IMR-90 (cell line): ENCODE measurements around the gene TNNC1. TPM values are rescaled to one million over a fixed set of nuclear protein-coding genes. Genes with fewer than 3 reads are reported as not detected.

Experiments
- ATAC-seq: fragments of 200-7000 bp; cut with Tn5 transposase; 2 replicates; pipeline ENCODE4 v1.9.1; 2020; ENCODE audit warnings: low read depth, mild to moderate bottlenecking, moderate library complexity
- BruUV-seq: library from RNA; stranded (reverse); fragments of 400-500 nt; replicated peaks from 2 replicates; lab custom pipeline; 2021; lab: Mats Ljungman, UMichigan
- CTCF ChIA-PET: fragments of 300-600 bp; formaldehyde crosslinking; extraction: SDS; loops from one replicate; lab custom pipeline; 2021; ENCODE audit warnings: antibody characterized with exemption; lab: Yijun Ruan, JAX
- POLR2A ChIA-PET: fragments of 300-600 bp; sonication (Branson Sonifier 250); formaldehyde crosslinking; loops from one replicate; lab custom pipeline; 2022; ENCODE audit warnings: antibody characterized with exemption; ENCODE audit not compliant: unreplicated experiment; lab: Charles Lee
- DNase-seq: peaks from one replicate; pipeline ENCODE4 v3.0.0; 2013
- H2AFZ ChIP-seq: replicated peaks from 2 replicates; pipeline ENCODE3; 2013; ENCODE audit warnings: low read length, mild to moderate bottlenecking; ENCODE audit not compliant: poor library complexity
- H2AK5ac ChIP-seq: 2 replicates; pipeline ENCODE4 v1.6.1; 2013; ENCODE audit warnings: low read depth, low read length, inconsistent platforms
- H2AK9ac ChIP-seq: replicated peaks from 2 replicates; pipeline ENCODE3; 2013; ENCODE audit warnings: mild to moderate bottlenecking, low read depth, low read length, moderate library complexity; ENCODE audit not compliant: poor library complexity
- H2BK120ac ChIP-seq: 2 replicates; pipeline ENCODE4 v1.6.1; 2013; ENCODE audit warnings: low read depth, low read length, inconsistent platforms
- H2BK15ac ChIP-seq: 3 replicates; pipeline ENCODE4 v1.6.1; 2013; ENCODE audit warnings: low read depth, low read length, inconsistent platforms
- H2BK20ac ChIP-seq: 2 replicates; pipeline ENCODE4 v1.6.1; 2013; ENCODE audit warnings: low read depth, mild to moderate bottlenecking, inconsistent platforms, low read length, moderate library complexity
- H2BK5ac ChIP-seq: 2 replicates; pipeline ENCODE4 v1.6.1; 2013; ENCODE audit warnings: mild to moderate bottlenecking, low read depth, low read length, inconsistent platforms; ENCODE audit not compliant: poor library complexity, severe bottlenecking
- H3K14ac ChIP-seq: replicated peaks from 2 replicates; pipeline ENCODE4 v1.6.1; 2013; ENCODE audit warnings: low read depth, low read length, inconsistent platforms
- H3K18ac ChIP-seq: 2 replicates; pipeline ENCODE4 v1.6.1; 2013; ENCODE audit warnings: low read depth, low read length, control low read depth
- H3K23ac ChIP-seq: 2 replicates; pipeline ENCODE4 v1.6.1; 2013; ENCODE audit warnings: low read depth, low read length, inconsistent platforms
- H3K27ac ChIP-seq: 2 replicates; pipeline ENCODE4 v1.5.1; 2013; ENCODE audit warnings: mild to moderate bottlenecking, control low read depth, low read length; ENCODE audit not compliant: insufficient read depth
- H3K27me3 ChIP-seq: 2 replicates; pipeline ENCODE4 v1.6.1; 2013; ENCODE audit warnings: low read length; ENCODE audit not compliant: control insufficient read depth, insufficient read depth
- H3K36me3 ChIP-seq: 2 replicates; pipeline ENCODE4 v1.6.1; 2013; ENCODE audit warnings: low read length, mixed read lengths; ENCODE audit not compliant: control insufficient read depth, insufficient read depth
- H3K4ac ChIP-seq: 2 replicates; pipeline ENCODE4 v1.6.1; 2013; ENCODE audit warnings: low read depth, low read length, inconsistent platforms
- H3K4me1 ChIP-seq: 2 replicates; pipeline ENCODE4 v1.6.1; 2013; ENCODE audit warnings: low read length, mixed read lengths; ENCODE audit not compliant: control insufficient read depth, insufficient read depth
- H3K4me2 ChIP-seq: 2 replicates; pipeline ENCODE4 v1.6.1; 2013; ENCODE audit warnings: low read depth, mild to moderate bottlenecking, control low read depth, low read length, moderate library complexity
- H3K4me3 ChIP-seq: 2 replicates; pipeline ENCODE4 v1.5.1; 2013; ENCODE audit warnings: low read depth, mild to moderate bottlenecking, control low read depth, low read length, moderate library complexity; ENCODE audit not compliant: insufficient read depth
- H3K56ac ChIP-seq: 2 replicates; pipeline ENCODE4 v1.6.1; 2013; ENCODE audit warnings: low read length, inconsistent platforms; ENCODE audit not compliant: insufficient read depth; ENCODE audit errors: extremely low read depth
- H3K79me1 ChIP-seq, 2 experiments: 2 replicates each; pipeline ENCODE4 v1.6.1; 2013; ENCODE audit warnings: low read length in 2 of 2, inconsistent platforms in 1 of 2, low read depth in 1 of 2
- H3K9ac ChIP-seq: 2 replicates; pipeline ENCODE4 v1.6.1; 2013; ENCODE audit warnings: low read depth, low read length, control low read depth
- H3K9me1 ChIP-seq: 2 replicates; pipeline ENCODE4 v1.6.1; 2013; ENCODE audit warnings: low read length, inconsistent platforms; ENCODE audit not compliant: insufficient read depth
- H3K9me3 ChIP-seq: 2 replicates; pipeline ENCODE4 v1.6.1; 2013; ENCODE audit warnings: low read length; ENCODE audit not compliant: control insufficient read depth, insufficient read depth
- H4K20me1 ChIP-seq: 2 replicates; pipeline ENCODE4 v1.6.1; 2013; ENCODE audit warnings: low read length, inconsistent platforms; ENCODE audit not compliant: insufficient read depth
- H4K5ac ChIP-seq: 2 replicates; pipeline ENCODE4 v1.6.1; 2013; ENCODE audit warnings: mild to moderate bottlenecking, low read depth, low read length, control low read depth
- H4K8ac ChIP-seq, 2 experiments: 2 replicates each; pipeline ENCODE4 v1.6.1; 2013; ENCODE audit warnings: low read depth in 2 of 2, low read length in 2 of 2, control low read depth in 1 of 2, inconsistent platforms in 1 of 2
- H4K91ac ChIP-seq: 2 replicates; pipeline ENCODE4 v1.6.1; 2013; ENCODE audit warnings: low read depth, low read length, inconsistent platforms; ENCODE audit not compliant: insufficient read depth
- BHLHE40 ChIP-seq: fragments of 150-350 bp; IDR thresholded peaks from 2 replicates; pipeline ENCODE4 v1.6.1; 2016; ENCODE audit warnings: mild to moderate bottlenecking, low read depth, low read length
- CEBPB ChIP-seq: IDR thresholded peaks from 2 replicates; pipeline ENCODE4 v1.6.1; 2012; ENCODE audit warnings: low read depth, low read length, improper control_type of control experiment
- CHD1 ChIP-seq: IDR thresholded peaks from 2 replicates; pipeline ENCODE4 v1.6.1; 2012; ENCODE audit warnings: low read depth, low read length, improper control_type of control experiment
- FOS ChIP-seq: fragments of 150-350 bp; IDR thresholded peaks from 2 replicates; pipeline ENCODE4 v1.6.1; 2016; ENCODE audit warnings: low read depth, low read length
- MAFK ChIP-seq: IDR thresholded peaks from 2 replicates; pipeline ENCODE4 v1.6.1; 2012; ENCODE audit warnings: low read depth, low read length, improper control_type of control experiment
- MAZ ChIP-seq: IDR thresholded peaks from 2 replicates; pipeline ENCODE4 v1.6.1; 2012; ENCODE audit warnings: low read depth, mild to moderate bottlenecking, low read length, improper control_type of control experiment, moderate library complexity, borderline replicate concordance
- MXI1 ChIP-seq: IDR thresholded peaks from 2 replicates; pipeline ENCODE4 v1.6.1; 2012; ENCODE audit warnings: low read depth, mild to moderate bottlenecking, low read length, moderate library complexity, borderline replicate concordance
- NFE2L2 ChIP-seq: fragments of 150-350 bp; IDR thresholded peaks from 2 replicates; pipeline ENCODE4 v1.6.1; 2016; ENCODE audit warnings: low read depth, mild to moderate bottlenecking, low read length
- POLR2A ChIP-seq: IDR thresholded peaks from 2 replicates; pipeline ENCODE4 v1.6.1; 2012; ENCODE audit warnings: mild to moderate bottlenecking, low read depth, low read length
- RAD21 ChIP-seq: IDR thresholded peaks from 2 replicates; pipeline ENCODE4 v1.6.1; 2012; ENCODE audit warnings: low read length, improper control_type of control experiment
- RCOR1 ChIP-seq: IDR thresholded peaks from 2 replicates; pipeline ENCODE4 v1.6.1; 2012; ENCODE audit warnings: mild to moderate bottlenecking, low read length, improper control_type of control experiment; ENCODE audit not compliant: insufficient replicate concordance
- RFX5 ChIP-seq: IDR thresholded peaks from 2 replicates; pipeline ENCODE4 v1.8.0; 2012; ENCODE audit warnings: low read depth, mild to moderate bottlenecking, low read length, moderate library complexity
- SMC3 ChIP-seq: fragments of 150-350 bp; IDR thresholded peaks from 2 replicates; pipeline ENCODE4 v1.6.1; 2016; ENCODE audit warnings: low read depth, mild to moderate bottlenecking, antibody characterized with exemption, low read length, moderate library complexity
- WGBS, 2 experiments: methylation state at CpG; one replicate each; pipeline versions ENCODE4 v1.1.5 to v1.1.7; 2013; ENCODE audit warnings: missing lambda C conversion rate in 2 of 2; ENCODE audit not compliant: insufficient read length in 1 of 2; ENCODE audit errors: extremely low coverage in 2 of 2; 5-methylcytosine and 5-hydroxymethylcytosine counted together
- dilution Hi-C: fragments of 300-500 bp; cut with HindIII; formaldehyde crosslinking; loops from one replicate; pipeline ENCODE4 v1.14.3; 2018; ENCODE audit warnings: low sequenced_read_pairs; ENCODE audit not compliant: unreplicated experiment
- in situ Hi-C: fragments of 300-500 bp; cut with MboI; formaldehyde crosslinking; loops from 3 replicates; pipeline ENCODE4 v1.14.3; 2019; ENCODE audit warnings: low sequenced_read_pairs, inconsistent platforms, mixed read lengths
- intact Hi-C: fragments of 100-400 bp; cut with micrococcal nuclease; formaldehyde crosslinking; loops from 2 replicates; pipeline ENCODE4 v1.10.0; 2022
- polyA plus RNA-seq, 3 experiments: library from polyadenylated mRNA; depleted of rRNA; stranded (reverse); fragments of >200 nt; gene quantifications; 2 replicates each; pipeline ENCODE4 v1.2.3, GENCODE V29; 2012; ENCODE audit warnings: low replicate concordance in 1 of 3
- total RNA-seq: library from RNA; depleted of rRNA; stranded (reverse); fragments of >200 nt; gene quantifications from 2 replicates; pipeline ENCODE4 v1.2.3, GENCODE V29; 2012
- TF ChIP-seq, protein P1 (sequence below): conservative IDR thresholded peaks from 2 replicates; pipeline ENCODE4 v1.5.1; 2012; ENCODE audit warnings: mild to moderate bottlenecking, low read depth, low read length, improper control_type of control experiment
- TF ChIP-seq, protein P2 (sequence below): fragments of 150-350 bp; IDR thresholded peaks from 2 replicates; pipeline ENCODE4 v1.6.1; 2016; ENCODE audit warnings: low read depth, mild to moderate bottlenecking, low read length, moderate library complexity, borderline replicate concordance
- TF ChIP-seq, protein P3 (sequence below): fragments of 150-350 bp; IDR thresholded peaks from 2 replicates; pipeline ENCODE4 v1.6.1; 2017; ENCODE audit warnings: mild to moderate bottlenecking, antibody characterized with exemption, low read length, low read depth

TNNC1 gene
- total and polyA plus RNA-seq, 2 of the 4 experiments (the other 2 are of a cell fraction), result 1.3 to 4.6 TPM

DNA sequence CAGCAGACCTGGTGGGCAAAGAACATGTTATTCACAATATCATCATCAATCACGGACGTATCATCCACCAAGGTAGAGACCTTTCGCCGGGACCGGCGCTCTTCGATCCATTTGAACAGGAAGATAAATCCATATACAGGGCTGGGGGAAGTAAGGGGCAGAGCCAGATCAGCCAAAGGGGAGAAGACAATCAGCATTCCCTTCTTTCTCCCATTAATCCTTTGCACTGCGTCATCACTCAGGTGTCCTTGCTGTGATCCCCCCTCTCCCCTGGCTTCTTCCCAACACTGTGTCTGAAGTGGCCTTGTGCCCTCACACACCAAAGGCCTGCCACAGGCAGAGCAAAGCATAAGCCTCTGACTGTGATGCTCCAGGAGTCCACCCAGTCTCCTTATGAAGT is 45.4 kb downstream of the TNNC1 start:
- peak overlapping the region; percentile 99; the same call in 1 of the 2 replicates for H3K4me2 ChIP-seq
- H4K91ac ChIP-seq, result no peak overlapping the region
- intact Hi-C loops (no loop called here), dilution Hi-C loops (no loop called here), in situ Hi-C loops (no loop called here)
- H2BK15ac ChIP-seq, result no peak overlapping the region
- H3K27ac ChIP-seq, result no peak overlapping the region
- no peak for DNase-seq
- H2BK20ac ChIP-seq, result no peak overlapping the region
- no peak for TF ChIP-seq MXI1
- no peak for TF ChIP-seq MAFK
- no peak for TF ChIP-seq BHLHE40
- no peak for TF ChIP-seq CHD1
- no peak for TF ChIP-seq MAZ
- TF ChIP-seq, protein P1, sequence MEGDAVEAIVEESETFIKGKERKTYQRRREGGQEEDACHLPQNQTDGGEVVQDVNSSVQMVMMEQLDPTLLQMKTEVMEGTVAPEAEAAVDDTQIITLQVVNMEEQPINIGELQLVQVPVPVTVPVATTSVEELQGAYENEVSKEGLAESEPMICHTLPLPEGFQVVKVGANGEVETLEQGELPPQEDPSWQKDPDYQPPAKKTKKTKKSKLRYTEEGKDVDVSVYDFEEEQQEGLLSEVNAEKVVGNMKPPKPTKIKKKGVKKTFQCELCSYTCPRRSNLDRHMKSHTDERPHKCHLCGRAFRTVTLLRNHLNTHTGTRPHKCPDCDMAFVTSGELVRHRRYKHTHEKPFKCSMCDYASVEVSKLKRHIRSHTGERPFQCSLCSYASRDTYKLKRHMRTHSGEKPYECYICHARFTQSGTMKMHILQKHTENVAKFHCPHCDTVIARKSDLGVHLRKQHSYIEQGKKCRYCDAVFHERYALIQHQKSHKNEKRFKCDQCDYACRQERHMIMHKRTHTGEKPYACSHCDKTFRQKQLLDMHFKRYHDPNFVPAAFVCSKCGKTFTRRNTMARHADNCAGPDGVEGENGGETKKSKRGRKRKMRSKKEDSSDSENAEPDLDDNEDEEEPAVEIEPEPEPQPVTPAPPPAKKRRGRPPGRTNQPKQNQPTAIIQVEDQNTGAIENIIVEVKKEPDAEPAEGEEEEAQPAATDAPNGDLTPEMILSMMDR, result no peak
- TF ChIP-seq, protein P2, sequence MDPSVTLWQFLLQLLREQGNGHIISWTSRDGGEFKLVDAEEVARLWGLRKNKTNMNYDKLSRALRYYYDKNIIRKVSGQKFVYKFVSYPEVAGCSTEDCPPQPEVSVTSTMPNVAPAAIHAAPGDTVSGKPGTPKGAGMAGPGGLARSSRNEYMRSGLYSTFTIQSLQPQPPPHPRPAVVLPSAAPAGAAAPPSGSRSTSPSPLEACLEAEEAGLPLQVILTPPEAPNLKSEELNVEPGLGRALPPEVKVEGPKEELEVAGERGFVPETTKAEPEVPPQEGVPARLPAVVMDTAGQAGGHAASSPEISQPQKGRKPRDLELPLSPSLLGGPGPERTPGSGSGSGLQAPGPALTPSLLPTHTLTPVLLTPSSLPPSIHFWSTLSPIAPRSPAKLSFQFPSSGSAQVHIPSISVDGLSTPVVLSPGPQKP, result no peak
- no peak for TF ChIP-seq CEBPB
- TF ChIP-seq RAD21, result no peak
- no peak for TF ChIP-seq SMC3
- TF ChIP-seq NFE2L2, result no peak
- no peak for TF ChIP-seq POLR2A
- TF ChIP-seq FOS, result no peak
- TF ChIP-seq, protein P3, sequence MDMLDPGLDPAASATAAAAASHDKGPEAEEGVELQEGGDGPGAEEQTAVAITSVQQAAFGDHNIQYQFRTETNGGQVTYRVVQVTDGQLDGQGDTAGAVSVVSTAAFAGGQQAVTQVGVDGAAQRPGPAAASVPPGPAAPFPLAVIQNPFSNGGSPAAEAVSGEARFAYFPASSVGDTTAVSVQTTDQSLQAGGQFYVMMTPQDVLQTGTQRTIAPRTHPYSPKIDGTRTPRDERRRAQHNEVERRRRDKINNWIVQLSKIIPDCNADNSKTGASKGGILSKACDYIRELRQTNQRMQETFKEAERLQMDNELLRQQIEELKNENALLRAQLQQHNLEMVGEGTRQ, result no peak
- no peak for TF ChIP-seq RFX5
- no peak for TF ChIP-seq RCOR1
- peaks cover 33 to 59% of the 10 kb centered on the region in 2 experiments for H3K79me1 ChIP-seq
- H2AK9ac ChIP-seq, result no peak overlapping the region
- no peak overlapping the region for H2AK5ac ChIP-seq
- no peak overlapping the region for H3K4ac ChIP-seq
- no peak overlapping the region for H2AFZ ChIP-seq
- no peak for ATAC-seq
- H2BK120ac ChIP-seq, result no peak overlapping the region
- H2BK5ac ChIP-seq, result no peak overlapping the region
- CTCF ChIA-PET, result no interaction called here
- H3K23ac ChIP-seq, result no peak overlapping the region
- H4K5ac ChIP-seq, result no peak overlapping the region
- no peak overlapping the region for H3K9ac ChIP-seq
- H3K14ac ChIP-seq, result no peak overlapping the region
- H3K4me1 ChIP-seq, result peaks cover 18% of the 10 kb centered on the region
- no peaks in the 10 kb centered on the region for H3K9me3 ChIP-seq
- H3K27me3 ChIP-seq, result no peaks in the 10 kb centered on the region
- H4K8ac ChIP-seq, result no peak overlapping the region
- H3K56ac ChIP-seq, result no peak overlapping the region
- BruUV-seq, result no TSS peak
- WGBS, 2 experiments, result no CpG with 5 or more reads among the region's 8 CpGs
- H3K18ac ChIP-seq, result no peak overlapping the region
- H3K36me3 ChIP-seq, result peaks cover 45% of the 10 kb centered on the region
- no peak overlapping the region for H3K4me3 ChIP-seq
- POLR2A ChIA-PET, result no interaction called here
- H3K9me1 ChIP-seq, result 0 out of 2 replicates have a peak, but pooled peaks cover 9% of the 10 kb centered on the region
- 0 out of 2 replicates have a peak, but pooled peaks cover 2% of the 10 kb centered on the region for H4K20me1 ChIP-seq
